GM20431 (cell line): ENCODE results near the gene C21orf91.
"Not testable (repeated sequence)": the region's sequence is repeated elsewhere in the genome, so short reads cannot be mapped to it uniquely, and the experiment has no call there.

ENCODE experiments used
- in situ Hi-C: fragments of 300-500 bp; cut with MseI, MboI; formaldehyde crosslinking; loops from one replicate; pipeline ENCODE4 v1.15.0; 2020; ENCODE audit warnings: low sequenced_read_pairs; ENCODE audit not compliant: unreplicated experiment

C21orf91 gene

DNA sequence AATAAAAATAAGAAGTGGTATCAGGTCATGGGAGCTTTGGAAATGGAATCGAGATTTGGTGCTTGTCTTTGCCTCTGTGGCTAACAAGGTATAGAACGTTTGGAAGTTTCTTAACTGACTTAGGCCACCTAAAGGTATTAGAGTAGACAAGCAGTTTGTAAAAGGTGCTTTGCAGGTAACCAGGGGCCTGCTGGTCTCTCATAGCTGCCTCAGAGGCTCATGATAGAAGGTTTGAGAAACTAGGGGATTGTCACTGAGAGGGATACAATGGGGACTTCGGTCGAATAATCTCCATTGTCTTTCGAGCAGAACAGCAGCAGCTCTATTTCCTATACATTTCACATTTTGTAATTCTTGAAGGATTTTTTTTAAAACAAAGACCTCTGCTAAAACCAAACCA is 37.6 kb downstream of the C21orf91 start:
- in situ Hi-C loops: no loop called here

DNA sequence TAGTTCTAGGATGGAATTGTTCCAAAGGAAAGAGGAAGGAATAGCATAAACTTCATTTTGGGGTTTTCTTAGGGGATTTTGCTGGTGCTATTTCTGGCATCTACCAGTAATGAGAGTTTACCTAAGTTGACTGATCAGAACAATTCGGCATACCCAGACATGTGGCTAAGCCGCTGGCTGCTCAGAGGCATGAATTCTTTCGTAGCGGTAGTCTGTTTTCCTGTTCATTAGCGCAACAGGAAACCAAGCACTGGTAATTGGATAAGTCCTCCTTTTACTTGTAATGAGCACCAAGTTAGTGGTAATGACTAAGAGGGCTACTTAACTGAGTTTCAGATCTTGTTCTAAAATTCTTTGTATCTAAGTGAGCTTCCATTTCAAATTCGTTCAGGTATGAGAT is 38.6 kb downstream of the C21orf91 start:
- in situ Hi-C loops: no loop called here

DNA sequence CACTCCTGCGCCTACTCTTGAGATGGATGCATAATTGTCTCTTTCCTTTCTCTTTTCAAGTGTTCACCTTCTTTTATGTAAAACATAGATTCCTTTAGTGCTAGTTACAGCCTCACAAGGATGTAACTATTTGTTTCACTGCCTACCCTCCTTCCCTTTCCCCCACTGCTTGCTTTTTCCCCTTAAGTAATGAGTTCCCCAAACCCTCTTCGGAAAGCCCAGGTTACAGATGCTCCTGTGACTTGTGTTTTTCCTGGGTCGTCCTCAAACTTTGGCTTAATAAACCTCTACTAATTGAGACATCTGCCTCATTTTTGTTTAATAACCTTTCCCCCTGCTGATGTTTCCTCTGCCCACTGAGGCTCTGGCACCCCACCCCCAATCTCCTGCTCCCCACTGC is 39.2 kb downstream of the C21orf91 start:
- in situ Hi-C loops: no loop called here

DNA sequence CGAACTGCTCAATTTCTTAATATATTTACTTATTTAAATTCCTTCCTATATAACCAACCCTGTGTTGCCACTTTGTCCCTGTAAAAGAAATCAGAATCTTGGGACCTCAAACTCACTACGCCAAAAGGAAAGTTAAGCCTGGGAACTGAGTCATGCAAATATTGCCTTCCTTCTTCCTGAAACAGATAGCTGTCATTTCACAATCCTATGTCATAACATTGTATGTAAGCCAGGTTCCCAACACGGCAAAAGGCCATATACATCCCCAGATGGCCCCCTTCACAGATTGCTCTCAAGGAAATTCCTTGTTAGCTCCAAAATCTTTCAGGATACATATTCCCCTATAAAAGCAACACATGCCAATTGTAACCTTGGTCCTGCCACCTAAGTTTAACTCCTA is 39.7 kb downstream of the C21orf91 start:
- in situ Hi-C loops: no loop called here

DNA sequence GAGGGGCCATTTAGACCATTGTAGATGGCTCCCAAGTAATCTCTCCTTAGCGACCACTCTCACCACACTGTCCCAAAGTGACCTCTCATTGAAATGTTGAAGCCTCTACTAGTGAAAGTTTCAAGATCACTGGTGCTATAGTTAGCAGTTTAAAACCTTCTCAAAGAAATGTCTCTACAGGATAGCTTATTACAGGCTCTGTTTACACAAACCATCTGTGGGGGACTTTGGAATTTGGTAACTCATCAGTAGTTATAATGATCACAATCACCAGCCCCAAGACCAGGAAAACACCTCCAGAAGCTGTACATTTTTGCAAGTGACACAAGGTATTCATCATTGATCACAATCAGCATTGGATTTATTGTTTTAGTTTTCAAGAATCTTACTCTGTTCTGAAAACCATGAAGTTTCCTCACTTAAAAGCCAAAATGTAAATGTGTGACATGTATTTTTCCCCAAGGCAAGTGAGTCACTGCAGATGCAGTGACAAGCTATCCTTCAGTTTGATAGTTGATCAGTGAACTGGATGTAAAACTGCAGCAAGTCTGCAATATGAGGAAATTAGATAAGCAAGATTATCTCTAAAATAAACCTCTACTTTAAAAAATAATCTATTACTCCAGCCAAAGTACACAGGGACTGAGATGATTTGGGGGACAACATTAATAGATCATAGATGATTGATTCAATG is 41.9 kb downstream of the C21orf91 start:
- in situ Hi-C loops: no loop called here

DNA sequence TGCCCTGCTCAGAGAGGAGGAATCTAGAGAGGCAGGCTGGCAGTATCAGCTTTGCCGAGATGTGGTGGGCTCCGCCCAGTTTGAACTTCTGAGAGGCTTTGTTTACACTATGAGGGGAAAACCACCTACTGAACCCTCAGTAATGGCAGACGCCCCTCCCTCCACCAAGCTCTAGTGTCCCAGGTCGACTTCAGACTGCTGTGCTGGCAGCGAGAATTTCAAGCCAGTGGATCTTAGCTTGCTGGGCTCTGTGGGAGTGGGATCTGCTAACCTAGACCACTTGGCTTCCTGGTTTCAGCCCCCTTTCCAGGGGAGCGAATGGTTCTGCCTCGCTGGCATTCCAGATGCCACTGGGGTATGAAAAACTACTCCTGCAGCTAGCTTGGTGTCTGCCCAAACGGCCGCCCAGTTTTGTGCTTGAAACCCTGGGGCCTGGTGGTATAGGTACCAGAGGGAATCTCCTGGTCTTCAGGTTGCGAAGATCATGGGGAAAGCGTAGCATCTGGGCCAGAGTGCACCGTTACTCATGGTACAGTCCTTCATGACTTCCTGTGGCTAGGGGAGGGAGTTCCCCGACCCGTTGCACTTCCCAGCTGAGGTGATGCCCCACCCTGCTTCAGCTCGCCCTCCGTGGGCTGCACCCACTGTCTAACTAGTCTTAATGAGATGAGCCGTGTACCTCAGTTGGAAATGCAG is 43.6 kb downstream of the C21orf91 start:
- in situ Hi-C loops: no loop called here

DNA sequence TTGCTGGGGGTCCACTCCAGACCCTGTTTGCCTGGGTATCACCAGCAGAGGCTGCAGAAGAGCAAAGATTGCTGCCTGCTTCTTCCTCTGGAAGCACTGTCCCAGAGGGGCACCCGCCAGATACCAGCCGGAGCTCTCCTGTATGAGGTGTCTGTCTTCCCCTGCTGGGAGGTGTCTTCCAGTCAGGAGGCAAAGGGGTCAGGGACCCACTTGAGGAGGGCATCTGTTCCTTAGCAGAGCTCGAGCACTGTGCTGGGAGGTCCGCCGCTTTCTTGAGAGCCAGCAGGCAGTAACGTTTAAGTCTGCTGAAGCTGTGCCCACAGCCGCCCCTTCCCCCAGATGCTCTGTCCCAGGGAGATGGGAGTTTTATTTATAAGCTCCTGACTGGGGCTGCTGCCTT is 44.1 kb downstream of the C21orf91 start:
- in situ Hi-C loops: not testable (repeated sequence)

DNA sequence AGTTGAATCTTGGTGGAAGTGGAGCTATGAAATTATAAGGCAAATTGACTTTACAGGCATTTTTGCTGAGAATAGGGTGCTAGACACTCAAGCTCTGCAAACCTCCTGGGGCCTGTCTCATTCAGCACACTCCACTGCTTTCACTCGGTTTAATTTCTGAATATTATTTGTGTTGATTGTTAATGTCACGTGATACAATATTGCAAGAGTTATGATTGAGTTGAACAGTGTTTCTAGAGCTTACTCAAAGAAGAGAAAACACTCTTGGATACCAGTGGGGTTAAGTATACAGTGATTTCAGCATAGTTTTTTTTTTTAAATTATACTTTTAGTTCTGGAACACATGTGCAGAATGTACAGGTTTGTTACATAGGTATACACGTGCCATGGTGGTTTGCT is 49.7 kb downstream of the C21orf91 start:
- in situ Hi-C loops: no loop called here

DNA sequence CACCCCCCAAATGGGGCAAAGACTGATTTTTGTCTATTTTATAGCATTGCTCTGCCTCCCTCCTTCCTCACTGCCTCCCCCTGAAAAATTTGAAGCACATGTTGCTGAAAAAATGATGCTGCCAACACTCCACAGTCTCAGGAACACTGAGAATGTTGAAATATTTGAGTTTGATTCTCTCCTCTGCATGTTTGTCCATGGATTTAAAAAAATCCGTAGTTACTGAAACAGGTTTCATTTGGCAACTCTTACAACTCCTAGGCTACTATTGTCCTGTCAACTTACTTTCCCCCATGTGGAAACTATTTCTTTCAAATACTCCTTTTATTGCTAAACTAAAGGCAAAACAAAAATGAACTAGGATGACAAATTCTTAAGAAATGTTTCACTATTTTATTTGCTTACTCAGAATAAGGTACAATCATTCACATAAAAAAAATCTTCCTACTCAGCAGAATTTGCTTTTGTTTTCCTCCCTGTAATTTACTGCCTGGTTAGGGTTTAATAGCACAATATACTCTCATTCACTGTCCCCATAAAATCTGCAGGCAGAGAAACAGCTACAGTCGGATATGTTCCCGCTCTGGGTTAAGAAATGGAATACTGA is 50.2 kb downstream of the C21orf91 start:
- in situ Hi-C loops: no loop called here

DNA sequence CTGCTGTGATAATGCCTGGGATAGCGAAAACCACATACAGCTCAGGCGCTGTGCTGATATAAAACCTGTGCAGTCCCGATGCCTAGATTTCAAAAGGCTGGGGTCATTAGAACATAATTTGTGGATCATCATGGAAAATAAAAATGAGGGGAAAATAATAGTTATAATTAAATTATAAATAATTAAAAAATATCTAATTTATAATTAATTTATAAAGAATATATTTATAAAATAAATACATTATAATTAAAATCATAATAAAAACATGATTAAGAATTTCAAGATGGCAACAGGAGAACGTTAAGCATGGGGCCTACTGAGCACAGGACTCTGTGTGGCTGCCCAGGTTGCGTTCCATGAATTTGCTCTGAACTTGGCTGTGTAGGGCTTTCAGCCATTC is 53.9 kb downstream of the C21orf91 start:
- in situ Hi-C loops: no loop called here

DNA sequence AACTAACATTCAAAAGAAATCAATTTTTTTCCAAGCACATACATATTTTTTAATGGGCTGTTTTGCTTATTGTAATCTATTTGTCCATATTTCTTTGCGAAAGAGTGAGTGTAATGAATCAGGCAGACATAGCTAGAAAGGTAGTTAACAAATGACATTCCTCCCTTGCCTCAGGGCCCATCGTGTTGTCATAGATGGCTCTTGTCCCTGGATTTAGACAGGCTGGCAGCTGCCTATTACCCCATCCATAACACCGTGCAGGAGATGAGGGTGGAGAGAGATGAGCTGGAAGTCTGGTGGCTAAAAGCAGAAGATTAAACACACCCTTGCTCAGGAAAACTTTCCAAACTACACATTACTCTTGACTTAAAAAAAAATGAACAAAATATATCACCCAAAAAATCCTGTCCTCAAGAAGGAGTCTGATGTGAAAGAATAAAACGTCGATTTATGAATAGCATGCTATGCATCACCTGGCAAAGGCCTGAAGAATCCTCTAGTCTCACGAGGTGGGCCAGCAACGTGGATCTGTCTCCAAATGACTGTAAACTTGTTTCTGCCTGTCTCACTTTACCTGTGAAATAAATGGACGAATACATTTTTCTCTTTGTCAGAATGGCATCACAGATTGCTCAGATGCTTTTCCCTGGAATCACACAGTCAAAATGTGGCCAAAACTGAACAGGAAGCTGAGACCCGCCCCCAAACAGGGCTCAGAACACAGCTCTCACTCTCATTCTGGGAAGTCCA is 55.7 kb downstream of the C21orf91 start:
- in situ Hi-C loops: no loop called here

DNA sequence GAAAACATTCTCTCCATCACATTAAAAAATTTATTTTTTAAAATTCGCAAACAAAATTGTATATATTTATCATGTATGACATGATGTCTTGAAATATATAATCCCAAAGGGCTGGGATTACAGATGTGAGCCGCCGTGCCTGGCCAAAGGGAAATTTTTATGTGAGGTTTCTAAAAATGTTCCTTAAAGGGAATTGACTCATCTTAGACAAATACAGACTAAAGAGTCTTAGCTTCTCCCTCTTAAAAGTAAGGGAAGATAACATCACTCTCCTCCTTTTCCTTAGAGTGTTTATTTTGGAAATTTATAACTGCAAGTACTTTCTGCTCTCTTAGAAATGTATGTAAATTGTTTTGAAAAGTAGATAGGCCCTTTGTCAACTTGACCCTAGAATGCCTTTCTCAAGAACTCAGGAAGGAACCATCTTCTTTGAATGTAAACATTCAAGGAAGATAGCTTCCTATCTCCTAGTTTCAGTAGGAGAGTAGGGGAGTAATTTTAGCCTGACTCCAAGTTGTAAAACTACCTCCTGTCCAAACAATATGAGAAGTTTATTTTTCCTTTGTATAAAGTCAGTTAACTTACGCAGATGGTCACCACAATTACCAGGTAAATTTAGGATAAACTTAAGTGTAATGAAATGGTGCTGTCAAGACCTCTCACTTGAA is 59.5 kb downstream of the C21orf91 start:
- in situ Hi-C loops: no loop called here

DNA sequence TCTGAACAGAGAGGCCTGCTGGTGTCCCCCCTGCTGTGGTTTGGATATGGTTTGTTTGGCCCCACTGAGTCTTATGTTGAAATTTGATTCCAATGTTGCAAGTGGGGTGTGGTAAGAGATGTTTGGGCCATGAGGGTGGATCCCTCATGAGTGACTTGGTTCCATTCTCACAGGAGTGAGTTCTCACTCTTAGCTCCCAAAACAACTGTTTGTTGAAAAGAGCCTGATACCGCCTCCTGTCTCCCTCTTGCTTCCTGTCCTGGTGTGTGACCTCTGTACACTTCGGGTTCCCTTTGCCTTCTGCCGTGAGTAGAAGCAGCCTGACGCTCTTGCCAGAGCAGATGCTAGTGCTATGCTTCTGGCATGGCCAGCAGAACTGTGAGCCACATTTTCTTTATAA is 60.5 kb downstream of the C21orf91 start:
- in situ Hi-C loops: no loop called here

DNA sequence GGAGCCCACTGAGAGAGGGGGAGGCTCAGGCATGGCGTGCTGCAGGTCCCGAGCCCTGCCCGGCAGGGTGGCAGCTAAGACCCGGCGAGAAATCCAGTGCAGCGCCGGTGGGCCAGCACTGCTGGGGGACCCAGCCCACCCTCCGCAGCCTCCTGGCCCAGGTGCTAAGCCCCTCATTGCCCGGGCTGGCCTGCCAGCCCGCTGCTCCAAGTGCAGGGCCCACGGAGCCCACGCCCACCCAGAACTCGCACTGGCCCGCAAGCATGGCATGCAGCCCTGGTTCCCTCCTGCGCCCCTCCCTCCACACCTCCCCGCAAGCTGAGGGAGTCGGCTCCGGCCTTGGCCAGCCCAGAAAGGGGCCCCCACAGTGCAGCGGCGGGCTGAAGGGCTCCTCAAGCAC is 61.5 kb downstream of the C21orf91 start:
- in situ Hi-C loops: no loop called here

DNA sequence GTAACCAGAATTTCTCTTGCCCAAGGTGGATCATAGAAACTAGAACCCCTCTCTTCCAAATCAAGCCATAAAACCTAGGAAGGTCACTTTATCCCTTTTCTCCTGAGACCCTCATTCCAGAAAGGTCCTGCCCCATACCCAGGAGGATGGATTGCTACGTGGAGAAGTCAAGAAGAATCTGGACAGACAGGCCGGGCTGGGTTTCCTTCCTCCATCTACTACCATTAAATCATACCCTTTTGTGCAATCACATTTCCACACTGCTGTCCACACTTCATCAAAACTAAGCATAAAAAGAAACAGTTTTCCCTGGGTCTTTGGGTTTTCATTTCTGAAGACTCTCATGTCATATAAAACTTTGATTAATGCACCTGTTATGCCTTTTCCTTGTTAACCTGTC is 65.4 kb downstream of the C21orf91 start:
- in situ Hi-C loops: no loop called here

DNA sequence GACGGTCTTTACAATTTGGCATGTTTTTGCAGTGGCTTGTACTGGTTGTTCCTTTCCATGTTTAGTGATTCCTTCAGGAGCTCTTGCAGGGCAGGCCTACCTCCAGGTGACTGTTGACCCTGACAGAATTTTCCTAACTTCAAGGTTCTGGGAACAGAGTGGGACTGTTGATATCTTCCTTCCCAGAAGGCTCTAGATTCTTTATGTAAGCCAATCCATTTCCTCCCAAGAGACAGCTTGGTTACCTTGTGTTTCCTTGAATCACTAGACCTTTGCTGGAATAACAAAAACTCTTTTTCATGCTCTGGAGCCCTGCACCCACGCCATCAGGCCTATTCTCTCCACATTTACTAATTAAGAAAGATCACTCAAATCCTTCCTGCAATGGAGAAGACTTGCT is 67.0 kb downstream of the C21orf91 start:
- in situ Hi-C loops: no loop called here

DNA sequence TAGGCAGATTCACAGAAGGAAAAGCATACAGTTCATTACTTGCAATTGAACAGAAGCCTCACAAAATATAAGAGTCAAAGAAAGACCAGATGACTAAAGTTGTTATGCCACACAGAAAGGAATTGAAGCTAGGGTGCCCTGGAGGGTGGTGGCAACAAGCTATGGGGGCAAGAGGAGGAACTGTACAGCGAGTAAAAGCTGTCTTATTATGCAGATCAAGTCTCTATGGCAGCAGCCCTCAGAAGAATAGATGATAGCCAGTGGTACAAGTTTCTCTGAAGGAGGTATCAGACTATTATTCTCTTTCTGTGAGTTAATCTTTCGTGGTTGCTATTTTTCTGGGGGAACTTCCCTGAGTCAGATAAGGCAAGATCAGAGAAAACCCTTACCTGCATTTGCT is 72.2 kb downstream of the C21orf91 start:
- in situ Hi-C loops: no loop called here

DNA sequence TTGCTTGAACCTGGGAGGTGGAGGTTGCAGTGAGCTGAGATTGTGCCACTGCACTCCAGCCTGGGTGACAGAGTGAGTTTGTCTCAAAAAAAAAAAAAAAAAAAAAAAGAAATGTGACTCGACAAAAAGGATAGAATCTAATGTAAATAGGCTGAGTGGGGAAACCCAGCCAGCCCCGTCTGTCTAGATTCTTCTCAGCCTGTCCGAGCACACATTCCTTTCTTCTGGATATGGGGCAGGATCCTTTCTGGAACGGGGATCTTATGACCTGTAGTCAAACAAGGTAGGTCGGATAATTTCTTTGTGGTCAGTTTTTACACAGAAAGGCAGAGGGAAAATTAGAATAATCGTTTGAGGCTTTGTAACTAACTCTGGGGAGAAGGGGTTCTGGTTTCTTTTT is 74.1 kb downstream of the C21orf91 start:
- in situ Hi-C loops: no loop called here

DNA sequence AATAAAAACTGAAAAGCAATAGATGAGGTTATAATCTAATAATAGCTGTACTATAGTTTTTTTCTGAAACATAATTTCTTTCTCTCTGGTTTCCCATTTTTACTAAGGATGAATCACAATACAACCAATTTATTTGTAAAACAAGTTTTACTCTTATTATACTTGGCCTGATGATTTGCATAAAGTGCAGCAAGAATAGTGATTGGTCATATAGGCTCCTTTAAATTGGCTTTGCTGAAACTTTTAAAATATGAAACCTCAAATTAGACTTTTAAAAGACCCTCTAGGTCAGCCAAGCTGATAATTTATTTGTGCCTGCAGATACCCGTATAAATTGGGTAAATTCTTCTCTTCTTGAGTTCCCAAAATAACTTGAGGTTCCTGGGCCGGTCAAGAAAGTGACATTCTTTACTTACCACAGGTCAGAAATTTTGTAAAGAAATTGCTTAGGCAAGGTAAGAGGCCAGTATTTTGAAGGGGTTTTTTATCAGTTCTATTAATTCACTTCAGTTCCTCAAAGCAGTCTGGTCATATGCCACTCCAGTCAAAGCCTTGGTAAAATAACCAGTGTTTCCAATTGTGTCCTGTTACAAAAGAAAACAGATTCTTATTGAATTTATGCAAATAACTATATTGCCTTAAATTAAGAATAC is 76.1 kb downstream of the C21orf91 start:
- in situ Hi-C loops: no loop called here

DNA sequence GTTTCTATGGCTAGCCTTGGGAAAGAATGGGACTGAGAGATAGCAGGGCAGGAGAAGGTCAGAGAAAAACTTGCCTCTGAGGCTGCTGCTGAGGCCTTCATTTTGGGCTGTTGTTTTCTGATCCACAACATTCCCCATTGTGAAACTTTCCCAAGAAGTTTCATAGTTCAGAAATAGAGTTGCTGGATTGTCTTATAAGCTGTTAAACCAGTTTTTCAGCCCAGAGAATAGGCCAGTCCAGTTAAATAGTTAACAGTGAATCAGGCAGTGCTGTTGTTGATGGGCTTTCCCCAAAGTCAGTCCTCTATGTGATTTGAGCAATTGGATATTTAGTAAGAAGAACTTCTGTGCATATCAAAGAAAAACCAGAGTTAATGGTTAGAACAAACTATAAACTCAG is 77.0 kb downstream of the C21orf91 start:
- in situ Hi-C loops: no loop called here
